HG03469 (cell line): Measurements from ENCODE around the gene PRG2.
"Not testable (repeated sequence)": the region's sequence is repeated elsewhere in the genome, so short reads cannot be mapped to it uniquely, and the experiment has no call there.

Source experiments
- ATAC-seq: cut with Tn5 transposase; IDR thresholded peaks from one replicate; pipeline ENCODE4 v1.9.1; 2021; ENCODE audit warnings: mild to moderate bottlenecking, moderate library complexity, moderate number of reproducible peaks; ENCODE audit not compliant: unreplicated experiment

Gene PRG2

GRCh38 chr11:57348636-57349313 lies 41.7 kb downstream of the PRG2 start:
- no peak for ATAC-seq

GRCh38 chr11:57348052-57348451 lies 42.4 kb downstream of the PRG2 start:
- no peak for ATAC-seq

- no peak for ATAC-seq
Measured at GRCh38 chr11:57347336-57347735, 43.1 kb downstream of the PRG2 start.

GRCh38 chr11:57345555-57346211 lies 44.8 kb downstream of the PRG2 start:
- no peak for ATAC-seq

GRCh38 chr11:57344826-57345225 lies 45.6 kb downstream of the PRG2 start:
- no peak for ATAC-seq

- ATAC-seq = no peak
Measured at GRCh38 chr11:57343825-57344224, 46.6 kb downstream of the PRG2 start.

GRCh38 chr11:57342702-57343101 lies 47.7 kb downstream of the PRG2 start:
- no peak for ATAC-seq

- no peak for ATAC-seq
Measured at GRCh38 chr11:57341250-57341808, 49.1 kb downstream of the PRG2 start.

- no peak for ATAC-seq
Measured at GRCh38 chr11:57340039-57340615, 50.3 kb downstream of the PRG2 start.

GRCh38 chr11:57339328-57339727 lies 51.1 kb downstream of the PRG2 start:
- no peak for ATAC-seq

- ATAC-seq = no peak
Measured at GRCh38 chr11:57338142-57338541, 52.3 kb downstream of the PRG2 start, which contains the start of gene P2RX3. Gene P2RX3 (plus strand): TSS chr11:57338352. CDS start chr11:57338551, 199 bp downstream.

- not testable (repeated sequence) for ATAC-seq
Measured at GRCh38 chr11:57336856-57337255, 53.6 kb downstream of the PRG2 start.
